ENCODE results near the gene PASK. TPM values are rescaled to one million over a fixed set of nuclear protein-coding genes. Genes with fewer than 3 reads are reported as not detected.

Gene PASK
- total and polyA plus RNA-seq, 12 donors = 0.72 to 8.9 (median 3.6) TPM

- intact Hi-C loops (cut with DNase I) = no loop called here
- no peaks in the 10 kb centered on the region for H3K9me3 ChIP-seq (replicated peaks in 1 of 3)
- TF ChIP-seq POLR2A (IDR thresholded peaks at IDR 0.05) (no peak), CTCF (IDR thresholded peaks at IDR 0.05) (no peak)
- 93 to 95% (median 94%) methylated on average over 16 of the region's 16 CpGs for WGBS, 4 donors
- no peak overlapping the region for H3K27ac ChIP-seq
- peaks cover 0 to 19% of the 10 kb centered on the region in 2 donors for H3K36me3 ChIP-seq (replicated peaks in 1 of 2)
- no peak overlapping the region for H3K4me3 ChIP-seq
- peak in 1 of 7 donors; percentile 46 for DNase-seq
- no peaks in the 10 kb centered on the region for H3K27me3 ChIP-seq
- no peaks in the 10 kb centered on the region for H3K4me1 ChIP-seq (replicated peaks in 1 of 2)
These were observed 74.3 kb downstream of the PASK start for GRCh38 chr2:241074901-241075540.

GRCh38 chr2:241074065-241074818 is 75.0 kb downstream of the PASK start:
- WGBS, 4 donors = 90 to 94% (median 94%) methylated on average over 14 to 16 of the region's 16 CpGs
- Histone ChIP-seq H3K9me3 (replicated peaks in 1 of 3) (no peaks in the 10 kb centered on the region), H3K27ac (no peak overlapping the region), H3K4me3 (no peak overlapping the region), H3K27me3 (no peaks in the 10 kb centered on the region), H3K36me3 (replicated peaks in 1 of 2) (peaks cover 0 to 19% of the 10 kb centered on the region in 2 donors), H3K4me1 (replicated peaks in 1 of 2) (no peaks in the 10 kb centered on the region)
- intact Hi-C loops (cut with DNase I) = no loop called here
- TF ChIP-seq CTCF (IDR thresholded peaks at IDR 0.05) (no peak), POLR2A (IDR thresholded peaks at IDR 0.05) (no peak)
- DNase-seq = peak in 1 of 7 donors; percentile 48

- Histone ChIP-seq H3K36me3 (replicated peaks in 1 of 2) (peaks cover 0 to 19% of the 10 kb centered on the region in 2 donors), H3K27ac (no peak overlapping the region), H3K4me1 (replicated peaks in 1 of 2) (no peaks in the 10 kb centered on the region), H3K4me3 (no peak overlapping the region), H3K9me3 (replicated peaks in 1 of 3) (no peaks in the 10 kb centered on the region), H3K27me3 (no peaks in the 10 kb centered on the region)
- TF ChIP-seq CTCF (IDR thresholded peaks at IDR 0.05) (no peak), POLR2A (IDR thresholded peaks at IDR 0.05) (no peak)
- DNase-seq = peak in 2 of 7 donors; percentile 16 to 38
- 82 to 88% (median 86%) methylated on average over 4 to 25 of the region's 25 CpGs for WGBS, 4 donors
- intact Hi-C loops (cut with DNase I) = no loop called here
These were observed 75.9 kb downstream of the PASK start for GRCh38 chr2:241073166-241074064.
